Measurements from ENCODE around the gene ANGPT4. TPM values are rescaled to one million over a fixed set of nuclear protein-coding genes. Genes with fewer than 3 reads are reported as not detected.

Gene ANGPT4
- total and polyA plus RNA-seq, 10 donors: 0.03 to 0.06 TPM; not detected in 8

- Histone ChIP-seq H3K27me3 (replicated peaks in 1 of 7) (peaks cover 0 to 31% (median 6%) of the 10 kb centered on the region in 7 donors), H3K27ac (no peak overlapping the region), H3K4me3 (no peak overlapping the region), H3K9me3 (no peaks in the 10 kb centered on the region), H3K36me3 (no peaks in the 10 kb centered on the region), H3K4me1 (peaks cover 0 to 24% (median 0%) of the 10 kb centered on the region in 6 donors)
- WGBS, 5 donors: 84 to 95% (median 92%) methylated on average over 2 of the region's 2 CpGs
- no peak for TF ChIP-seq POLR2AphosphoS5 (IDR thresholded peaks at IDR 0.05)
- TF ChIP-seq, protein P1, sequence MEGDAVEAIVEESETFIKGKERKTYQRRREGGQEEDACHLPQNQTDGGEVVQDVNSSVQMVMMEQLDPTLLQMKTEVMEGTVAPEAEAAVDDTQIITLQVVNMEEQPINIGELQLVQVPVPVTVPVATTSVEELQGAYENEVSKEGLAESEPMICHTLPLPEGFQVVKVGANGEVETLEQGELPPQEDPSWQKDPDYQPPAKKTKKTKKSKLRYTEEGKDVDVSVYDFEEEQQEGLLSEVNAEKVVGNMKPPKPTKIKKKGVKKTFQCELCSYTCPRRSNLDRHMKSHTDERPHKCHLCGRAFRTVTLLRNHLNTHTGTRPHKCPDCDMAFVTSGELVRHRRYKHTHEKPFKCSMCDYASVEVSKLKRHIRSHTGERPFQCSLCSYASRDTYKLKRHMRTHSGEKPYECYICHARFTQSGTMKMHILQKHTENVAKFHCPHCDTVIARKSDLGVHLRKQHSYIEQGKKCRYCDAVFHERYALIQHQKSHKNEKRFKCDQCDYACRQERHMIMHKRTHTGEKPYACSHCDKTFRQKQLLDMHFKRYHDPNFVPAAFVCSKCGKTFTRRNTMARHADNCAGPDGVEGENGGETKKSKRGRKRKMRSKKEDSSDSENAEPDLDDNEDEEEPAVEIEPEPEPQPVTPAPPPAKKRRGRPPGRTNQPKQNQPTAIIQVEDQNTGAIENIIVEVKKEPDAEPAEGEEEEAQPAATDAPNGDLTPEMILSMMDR (IDR thresholded peaks at IDR 0.05 in 8 of 11, conservative IDR thresholded peaks at IDR 0.05 in 3 of 11): no peak
- TF ChIP-seq POLR2A (IDR thresholded peaks at IDR 0.05): no peak
- no peak for DNase-seq
- intact Hi-C loops (cut with DNase I; ENCODE audit: low total_unique reads): no loop called here
Measured at GRCh38 chr20:887137-887536, 29.0 kb downstream of the ANGPT4 start.

DNA sequence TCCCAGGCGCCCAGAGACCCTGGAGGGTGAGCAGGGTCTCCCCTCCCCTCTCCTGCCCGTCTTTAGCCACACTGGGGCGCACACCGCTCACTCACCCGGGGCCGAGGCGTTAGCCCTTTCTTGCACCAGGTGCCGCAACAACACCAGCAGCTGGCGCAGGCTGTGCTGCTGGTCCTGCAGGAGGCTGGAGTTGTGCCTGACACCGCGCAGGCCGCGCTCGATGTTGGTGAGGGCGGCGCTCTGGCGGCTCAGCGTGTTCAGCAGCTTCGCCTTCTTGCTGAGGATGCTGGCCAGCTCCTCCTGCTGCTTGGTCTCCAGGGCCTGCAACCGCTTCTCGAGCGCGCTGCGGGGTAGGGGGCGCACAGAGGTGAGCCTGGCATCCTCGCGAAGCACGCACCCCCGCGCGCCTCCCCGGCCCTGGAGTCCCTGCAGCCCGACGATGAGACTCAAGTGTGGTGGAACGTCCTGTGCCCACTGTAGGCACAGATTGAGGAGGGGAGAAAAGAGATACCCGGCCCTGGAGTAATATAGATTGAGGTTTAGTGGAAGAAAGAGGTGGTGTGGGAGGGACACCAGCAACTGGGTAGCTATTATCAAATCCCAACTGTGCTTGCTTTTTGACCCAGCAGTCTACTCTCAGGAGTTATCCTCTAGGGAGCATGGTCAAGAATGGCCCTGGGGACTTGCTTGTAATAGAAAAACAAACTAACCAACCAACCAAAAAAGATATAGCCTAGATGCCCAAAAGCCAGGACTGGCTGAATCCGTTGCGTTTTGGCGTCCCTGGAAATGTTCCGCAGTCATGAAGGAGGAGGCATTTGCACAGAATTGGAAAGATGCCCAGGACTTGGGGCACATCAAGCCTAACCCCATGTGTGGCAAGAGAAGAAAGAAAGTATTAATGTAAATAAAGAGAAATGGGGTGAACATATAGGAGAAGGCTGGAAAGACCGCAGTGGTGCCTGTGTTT lies 30.9 kb downstream of the ANGPT4 start:
- H3K36me3 ChIP-seq: no peaks in the 10 kb centered on the region
- intact Hi-C loops (cut with DNase I; ENCODE audit: low total_unique reads): no loop called here
- H3K4me3 ChIP-seq: no peak overlapping the region
- H3K27me3 ChIP-seq (replicated peaks in 1 of 7): peaks cover 0 to 26% (median 6%) of the 10 kb centered on the region in 7 donors
- no peak overlapping the region for H3K27ac ChIP-seq
- 18 to 24% (median 19%) methylated on average over 25 to 41 of the region's 41 CpGs for WGBS, 5 donors
- peaks cover 0 to 16% (median 0%) of the 10 kb centered on the region in 6 donors for H3K4me1 ChIP-seq
- TF ChIP-seq POLR2A (IDR thresholded peaks at IDR 0.05): no peak
- no peak for TF ChIP-seq POLR2AphosphoS5 (IDR thresholded peaks at IDR 0.05)
- TF ChIP-seq, protein P1 (IDR thresholded peaks at IDR 0.05 in 8 of 11, conservative IDR thresholded peaks at IDR 0.05 in 3 of 11): no peak
- H3K9me3 ChIP-seq: no peaks in the 10 kb centered on the region
- DNase-seq: no peak

DNA sequence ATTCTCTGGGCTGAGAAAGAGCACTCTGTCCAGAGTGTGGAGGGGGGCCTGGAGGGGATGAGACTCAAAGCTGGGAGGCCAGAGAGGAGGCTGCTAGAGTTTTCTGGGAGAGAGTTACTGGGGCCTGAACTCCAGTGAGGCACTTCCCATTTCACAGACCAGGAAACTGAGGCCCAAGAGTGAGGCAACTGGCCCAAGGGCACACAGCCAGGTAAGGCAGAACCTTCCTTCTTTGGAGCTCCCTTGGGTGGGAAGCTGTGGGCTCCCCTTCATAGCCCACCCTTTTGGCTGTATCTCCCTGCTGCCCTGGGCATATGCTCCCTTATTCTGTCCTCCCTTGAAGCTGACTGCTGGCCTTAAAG lies 34.4 kb downstream of the ANGPT4 start:
- Histone ChIP-seq H3K9me3 (no peaks in the 10 kb centered on the region), H3K27ac (peak overlapping the region in 2 of 8 donors; percentile 25), H3K4me3 (no peak overlapping the region), H3K36me3 (no peaks in the 10 kb centered on the region), H3K27me3 (replicated peaks in 1 of 7) (peaks cover 0 to 26% (median 6%) of the 10 kb centered on the region in 7 donors), H3K4me1 (peaks cover 0 to 16% (median 0%) of the 10 kb centered on the region in 6 donors)
- intact Hi-C loops (cut with DNase I; ENCODE audit: low total_unique reads): no loop called here
- TF ChIP-seq POLR2A (IDR thresholded peaks at IDR 0.05) (no peak), POLR2AphosphoS5 (IDR thresholded peaks at IDR 0.05) (no peak)
- TF ChIP-seq, protein P1 (IDR thresholded peaks at IDR 0.05 in 8 of 11, conservative IDR thresholded peaks at IDR 0.05 in 3 of 11): no peak
- DNase-seq: peak; percentile 17

All from spleen (tissue), 11 donors.